Stomach (tissue), 4 donors: ENCODE data around the gene CGRRF1.

Source experiments
- EP300 ChIP-seq: sonication (generic); formaldehyde crosslinking; IDR thresholded peaks from one replicate; pipeline ENCODE4 v1.6.1; 2017; ENCODE audit warnings: antibody characterized with exemption
- POLR2A ChIP-seq, 4 donors: fragments of 450-650 bp; IDR thresholded peaks; one replicate each; pipeline ENCODE4 v1.6.1; 2016; ENCODE audit warnings: antibody characterized with exemption in 4 of 4, control low read depth in 2 of 4, mild to moderate bottlenecking in 1 of 4, moderate library complexity in 1 of 4
- POLR2AphosphoS5 ChIP-seq, 3 donors: sonication (generic); formaldehyde crosslinking; IDR thresholded peaks; one replicate each; pipeline ENCODE4 v1.6.1; 2016; ENCODE audit warnings: antibody characterized with exemption in 3 of 3
- TF ChIP-seq, protein P1 (sequence below), 7 experiments: fragments of 450-650 bp in 4 of 7; fragments of 200-600 bp in 3 of 7; sonication (generic) in 3 of 7; IDR thresholded peaks; one replicate each; pipeline ENCODE4 v1.5.1; 2016 to 2019; ENCODE audit warnings: antibody characterized with exemption in 7 of 7, control low read depth in 2 of 7, mild to moderate bottlenecking in 1 of 7

DNA sequence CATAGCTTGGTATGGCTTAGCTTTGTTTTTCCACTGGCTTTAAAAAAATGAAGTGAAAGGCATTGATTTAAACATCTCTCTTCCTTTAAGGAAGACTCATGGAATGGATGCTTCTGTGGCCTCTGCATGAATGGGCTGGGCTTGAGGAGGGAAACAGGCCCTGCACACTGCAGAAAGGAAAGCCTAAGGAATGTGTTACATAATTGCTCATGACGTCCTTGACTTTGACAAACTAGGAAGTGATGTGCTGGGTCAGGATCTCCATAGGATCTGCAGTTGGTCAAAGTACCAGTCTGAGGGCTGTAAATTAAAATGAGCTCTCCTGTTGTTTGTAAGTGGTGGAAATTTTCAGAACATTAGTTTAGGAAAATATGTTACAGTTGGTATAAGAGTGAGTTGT, 69.9 kb downstream of the CGRRF1 start:
- TF ChIP-seq, protein P1, sequence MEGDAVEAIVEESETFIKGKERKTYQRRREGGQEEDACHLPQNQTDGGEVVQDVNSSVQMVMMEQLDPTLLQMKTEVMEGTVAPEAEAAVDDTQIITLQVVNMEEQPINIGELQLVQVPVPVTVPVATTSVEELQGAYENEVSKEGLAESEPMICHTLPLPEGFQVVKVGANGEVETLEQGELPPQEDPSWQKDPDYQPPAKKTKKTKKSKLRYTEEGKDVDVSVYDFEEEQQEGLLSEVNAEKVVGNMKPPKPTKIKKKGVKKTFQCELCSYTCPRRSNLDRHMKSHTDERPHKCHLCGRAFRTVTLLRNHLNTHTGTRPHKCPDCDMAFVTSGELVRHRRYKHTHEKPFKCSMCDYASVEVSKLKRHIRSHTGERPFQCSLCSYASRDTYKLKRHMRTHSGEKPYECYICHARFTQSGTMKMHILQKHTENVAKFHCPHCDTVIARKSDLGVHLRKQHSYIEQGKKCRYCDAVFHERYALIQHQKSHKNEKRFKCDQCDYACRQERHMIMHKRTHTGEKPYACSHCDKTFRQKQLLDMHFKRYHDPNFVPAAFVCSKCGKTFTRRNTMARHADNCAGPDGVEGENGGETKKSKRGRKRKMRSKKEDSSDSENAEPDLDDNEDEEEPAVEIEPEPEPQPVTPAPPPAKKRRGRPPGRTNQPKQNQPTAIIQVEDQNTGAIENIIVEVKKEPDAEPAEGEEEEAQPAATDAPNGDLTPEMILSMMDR (IDR thresholded peaks at IDR 0.05), result no peak
- TF ChIP-seq POLR2AphosphoS5 (IDR thresholded peaks at IDR 0.05), result no peak
- no peak for TF ChIP-seq EP300
- TF ChIP-seq POLR2A (IDR thresholded peaks at IDR 0.05), result no peak
